Astrocyte (in vitro differentiated cells and primary cell): ENCODE data around the gene NOX1.

ENCODE experiments used
- EZH2 ChIP-seq: IDR thresholded peaks from 2 replicates; pipeline ENCODE4 v1.6.1; 2012; ENCODE audit warnings: mild to moderate bottlenecking, low read length, inconsistent platforms; ENCODE audit not compliant: insufficient read depth
- TF ChIP-seq, protein P1 (sequence below): IDR thresholded peaks from 2 replicates; pipeline ENCODE4 v1.5.1; 2011; ENCODE audit warnings: low read depth, mild to moderate bottlenecking, inconsistent platforms, low read length, moderate library complexity; ENCODE audit not compliant: insufficient read depth

DNA sequence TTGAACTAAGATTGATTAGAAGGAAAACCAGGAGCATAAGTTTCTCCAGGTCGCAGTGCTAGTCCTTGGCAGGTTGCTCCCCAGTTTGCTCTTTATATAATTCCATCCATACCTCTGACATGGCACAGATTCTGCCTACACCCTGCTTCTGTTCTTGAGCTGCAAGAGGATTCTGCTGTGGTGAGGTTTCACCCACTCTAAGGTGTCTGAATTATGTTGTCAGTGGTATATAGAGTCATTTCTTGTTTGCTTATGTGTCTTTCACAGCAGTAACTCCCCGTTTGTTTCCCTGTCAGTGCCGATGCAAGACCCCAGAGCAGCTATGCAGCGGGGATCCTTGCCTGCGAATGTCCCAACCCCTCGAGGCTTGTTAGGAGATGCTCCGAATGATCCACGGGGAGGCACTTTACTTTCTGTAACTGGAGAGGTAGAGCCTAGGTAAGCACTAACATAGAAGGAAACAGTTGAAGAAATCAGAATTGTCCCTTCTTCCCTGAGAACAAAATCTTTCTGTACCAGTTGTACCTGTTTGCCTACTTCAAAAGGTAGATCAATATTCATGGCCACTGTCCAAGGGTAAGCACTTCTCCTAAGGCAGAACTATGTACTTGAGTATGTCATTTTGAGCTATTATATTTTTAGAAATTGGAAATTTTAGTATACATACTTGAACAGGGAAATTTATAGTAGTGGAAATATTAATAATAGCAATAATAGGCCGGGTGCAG lies 42.8 kb downstream of the NOX1 start:
- TF ChIP-seq, protein P1, sequence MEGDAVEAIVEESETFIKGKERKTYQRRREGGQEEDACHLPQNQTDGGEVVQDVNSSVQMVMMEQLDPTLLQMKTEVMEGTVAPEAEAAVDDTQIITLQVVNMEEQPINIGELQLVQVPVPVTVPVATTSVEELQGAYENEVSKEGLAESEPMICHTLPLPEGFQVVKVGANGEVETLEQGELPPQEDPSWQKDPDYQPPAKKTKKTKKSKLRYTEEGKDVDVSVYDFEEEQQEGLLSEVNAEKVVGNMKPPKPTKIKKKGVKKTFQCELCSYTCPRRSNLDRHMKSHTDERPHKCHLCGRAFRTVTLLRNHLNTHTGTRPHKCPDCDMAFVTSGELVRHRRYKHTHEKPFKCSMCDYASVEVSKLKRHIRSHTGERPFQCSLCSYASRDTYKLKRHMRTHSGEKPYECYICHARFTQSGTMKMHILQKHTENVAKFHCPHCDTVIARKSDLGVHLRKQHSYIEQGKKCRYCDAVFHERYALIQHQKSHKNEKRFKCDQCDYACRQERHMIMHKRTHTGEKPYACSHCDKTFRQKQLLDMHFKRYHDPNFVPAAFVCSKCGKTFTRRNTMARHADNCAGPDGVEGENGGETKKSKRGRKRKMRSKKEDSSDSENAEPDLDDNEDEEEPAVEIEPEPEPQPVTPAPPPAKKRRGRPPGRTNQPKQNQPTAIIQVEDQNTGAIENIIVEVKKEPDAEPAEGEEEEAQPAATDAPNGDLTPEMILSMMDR = no peak
- TF ChIP-seq EZH2 = no peak
